HUES64 (cell line): ENCODE results near the gene SH3BP2.

ENCODE experiments used
- H3K27ac ChIP-seq: 2 replicates; pipeline ENCODE4 v1.7.0; 2013; ENCODE audit warnings: low read depth, low read length, inconsistent platforms
- H3K27me3 ChIP-seq: 2 replicates; pipeline ENCODE4 v1.6.1; 2013; ENCODE audit warnings: mild to moderate bottlenecking, low read length; ENCODE audit not compliant: insufficient read depth
- H3K36me3 ChIP-seq: 2 replicates; pipeline ENCODE4 v1.6.1; 2013; ENCODE audit warnings: mild to moderate bottlenecking, low read length; ENCODE audit not compliant: insufficient read depth
- H3K4me1 ChIP-seq: 2 replicates; pipeline ENCODE4 v1.6.1; 2013; ENCODE audit warnings: mild to moderate bottlenecking, low read length, moderate library complexity; ENCODE audit not compliant: insufficient read depth
- H3K4me3 ChIP-seq: 2 replicates; pipeline ENCODE4 v1.5.1; 2013; ENCODE audit warnings: mild to moderate bottlenecking, low read length, moderate library complexity
- H3K9ac ChIP-seq: 2 replicates; pipeline ENCODE4 v1.6.1; 2013; ENCODE audit warnings: mild to moderate bottlenecking, low read depth, low read length
- H3K9me3 ChIP-seq: 2 replicates; pipeline ENCODE4 v1.6.1; 2013; ENCODE audit warnings: low read depth, low read length; ENCODE audit not compliant: insufficient read depth
- WGBS: fragments of 150-250, 120-280 bp; methylation state at CpG from one replicate; pipeline ENCODE4 v1.1.7; 2013; ENCODE audit warnings: missing lambda C conversion rate; 5-methylcytosine and 5-hydroxymethylcytosine counted together

The SH3BP2 gene

GRCh38 chr4:2827071-2827873, 34.4 kb downstream of the SH3BP2 start:
- Histone ChIP-seq H3K4me3 (no peak overlapping the region), H3K9ac (no peak overlapping the region), H3K27me3 (no peaks in the 10 kb centered on the region), H3K36me3 (peaks cover 83% of the 10 kb centered on the region), H3K9me3 (no peaks in the 10 kb centered on the region), H3K4me1 (no peaks in the 10 kb centered on the region), H3K27ac (no peak overlapping the region)
- 94% methylated on average over 30 of the region's 31 CpGs for whole genome bisulfite sequencing

- Histone ChIP-seq H3K9me3 (no peaks in the 10 kb centered on the region), H3K36me3 (peaks cover 80% of the 10 kb centered on the region), H3K4me1 (no peaks in the 10 kb centered on the region), H3K27ac (no peak overlapping the region), H3K27me3 (no peaks in the 10 kb centered on the region), H3K4me3 (no peak overlapping the region), H3K9ac (no peak overlapping the region)
- 93% methylated on average over 24 of the region's 24 CpGs for WGBS
Measured at GRCh38 chr4:2827874-2828751, 35.2 kb downstream of the SH3BP2 start.

GRCh38 chr4:2828758-2829181, 35.9 kb downstream of the SH3BP2 start:
- H3K4me3 ChIP-seq = no peak overlapping the region
- H3K36me3 ChIP-seq = peaks cover 81% of the 10 kb centered on the region

GRCh38 chr4:2829321-2829932, 36.5 kb downstream of the SH3BP2 start:
- Histone ChIP-seq H3K27me3 (no peaks in the 10 kb centered on the region), H3K9me3 (no peaks in the 10 kb centered on the region), H3K27ac (no peak overlapping the region), H3K4me1 (no peaks in the 10 kb centered on the region), H3K36me3 (peaks cover 80% of the 10 kb centered on the region), H3K9ac (no peak overlapping the region), H3K4me3 (no peak overlapping the region)
- 94% methylated on average over 18 of the region's 18 CpGs for WGBS

More at GRCh38 chr4:2828758-2829181, 35.9 kb downstream of the SH3BP2 start:
- Histone ChIP-seq H3K4me1 (no peaks in the 10 kb centered on the region), H3K9me3 (no peaks in the 10 kb centered on the region), H3K27me3 (no peaks in the 10 kb centered on the region), H3K27ac (no peak overlapping the region), H3K9ac (no peak overlapping the region)
- WGBS = 94% methylated on average over 17 of the region's 17 CpGs

GRCh38 chr4:2829933-2830451, 37.1 kb downstream of the SH3BP2 start:
- Histone ChIP-seq H3K27ac (no peak overlapping the region), H3K4me1 (no peaks in the 10 kb centered on the region), H3K9me3 (no peaks in the 10 kb centered on the region), H3K4me3 (no peak overlapping the region), H3K9ac (no peak overlapping the region), H3K36me3 (peaks cover 80% of the 10 kb centered on the region), H3K27me3 (no peaks in the 10 kb centered on the region)
- 95% methylated on average over 19 of the region's 19 CpGs for WGBS

GRCh38 chr4:2830632-2831610, 38.0 kb downstream of the SH3BP2 start:
- WGBS = 94% methylated on average over 37 of the region's 37 CpGs
- H3K4me1 ChIP-seq = no peaks in the 10 kb centered on the region

GRCh38 chr4:2831611-2832308, 38.9 kb downstream of the SH3BP2 start:
- Histone ChIP-seq H3K36me3 (peaks cover 67% of the 10 kb centered on the region), H3K9ac (no peak overlapping the region), H3K4me3 (no peak overlapping the region)

More at GRCh38 chr4:2830632-2831610, 38.0 kb downstream of the SH3BP2 start:
- Histone ChIP-seq H3K4me3 (no peak overlapping the region), H3K9ac (no peak overlapping the region), H3K36me3 (peaks cover 74% of the 10 kb centered on the region), H3K27ac (no peak overlapping the region), H3K9me3 (no peaks in the 10 kb centered on the region), H3K27me3 (no peaks in the 10 kb centered on the region)

GRCh38 chr4:2832309-2832980, 39.6 kb downstream of the SH3BP2 start:
- no peak overlapping the region for H3K4me3 ChIP-seq
- H3K4me1 ChIP-seq = no peaks in the 10 kb centered on the region
- no peaks in the 10 kb centered on the region for H3K27me3 ChIP-seq
- H3K9ac ChIP-seq = no peak overlapping the region
- H3K27ac ChIP-seq = no peak overlapping the region
- WGBS = 95% methylated on average over 20 of the region's 20 CpGs
- no peaks in the 10 kb centered on the region for H3K9me3 ChIP-seq
- peaks cover 60% of the 10 kb centered on the region for H3K36me3 ChIP-seq

More at GRCh38 chr4:2831611-2832308, 38.9 kb downstream of the SH3BP2 start:
- no peak overlapping the region for H3K27ac ChIP-seq
- H3K9me3 ChIP-seq = no peaks in the 10 kb centered on the region
- 96% methylated on average over 36 of the region's 36 CpGs for WGBS
- no peaks in the 10 kb centered on the region for H3K4me1 ChIP-seq
- no peaks in the 10 kb centered on the region for H3K27me3 ChIP-seq

- Histone ChIP-seq H3K4me1 (no peaks in the 10 kb centered on the region), H3K9ac (no peak overlapping the region)
- 94% methylated on average over 19 of the region's 19 CpGs for WGBS
Measured at GRCh38 chr4:2832981-2833670, 40.2 kb downstream of the SH3BP2 start.

More at GRCh38 chr4:2832981-2833670, 40.2 kb downstream of the SH3BP2 start:
- H3K27me3 ChIP-seq = no peaks in the 10 kb centered on the region
- H3K36me3 ChIP-seq = peaks cover 54% of the 10 kb centered on the region
- H3K9me3 ChIP-seq = no peaks in the 10 kb centered on the region
- no peak overlapping the region for H3K4me3 ChIP-seq
- H3K27ac ChIP-seq = no peak overlapping the region
